ENCODE data around the gene APOH. TPM values are rescaled to one million over a fixed set of nuclear protein-coding genes. Genes with fewer than 3 reads are reported as not detected.

Gene APOH
- total and polyA plus RNA-seq, 4 donors, result 0.39 to 15.4 (median 4.8) TPM

GRCh38 chr17:66207936-66208335, 21.3 kb downstream of the APOH start:
- no peak overlapping the region for H3K4me3 ChIP-seq
- no peaks in the 10 kb centered on the region for H3K27me3 ChIP-seq (ENCODE audit: control insufficient read depth in 3 of 3, insufficient read depth in 3 of 3, low read length in 2 of 3)
- no peaks in the 10 kb centered on the region for H3K4me1 ChIP-seq (ENCODE audit: control insufficient read depth in 5 of 5, insufficient read depth in 5 of 5, low read length in 5 of 5)
- DNase-seq, result no peak
- H3K9me3 ChIP-seq (ENCODE audit: control insufficient read depth in 4 of 4, insufficient read depth in 3 of 4, low read length in 3 of 4), result no peaks in the 10 kb centered on the region
- H3K9ac ChIP-seq (ENCODE audit: insufficient read depth in 1 of 2, low read length in 2 of 2), result no peak overlapping the region
- ATAC-seq (ENCODE audit: insufficient read depth, low FRiP score), result no peak
- TF ChIP-seq CTCF (IDR thresholded peaks at IDR 0.05; ENCODE audit: control extremely low read depth, extremely low read depth), result no peak
- H3K27ac ChIP-seq (ENCODE audit: low read depth in 1 of 2, low read length in 1 of 2), result no peak overlapping the region
- H3K36me3 ChIP-seq (ENCODE audit: control insufficient read depth in 4 of 4, insufficient read depth in 4 of 4, low read length in 4 of 4), result no peaks in the 10 kb centered on the region

- ATAC-seq (ENCODE audit: insufficient read depth, low FRiP score) (no peak), DNase-seq (no peak)
- no peak for TF ChIP-seq CTCF (IDR thresholded peaks at IDR 0.05; ENCODE audit: control extremely low read depth, extremely low read depth)
- Histone ChIP-seq H3K4me1 (ENCODE audit: control insufficient read depth in 5 of 5, insufficient read depth in 5 of 5, low read length in 5 of 5) (peaks cover 0 to 5% (median 0%) of the 10 kb centered on the region in 5 donors), H3K4me3 (no peak overlapping the region), H3K27ac (ENCODE audit: low read depth in 1 of 2, low read length in 1 of 2) (no peak overlapping the region), H3K9ac (ENCODE audit: insufficient read depth in 1 of 2, low read length in 2 of 2) (no peak overlapping the region), H3K27me3 (ENCODE audit: control insufficient read depth in 3 of 3, insufficient read depth in 3 of 3, low read length in 2 of 3) (no peaks in the 10 kb centered on the region), H3K36me3 (ENCODE audit: control insufficient read depth in 4 of 4, insufficient read depth in 4 of 4, low read length in 4 of 4) (no peaks in the 10 kb centered on the region), H3K9me3 (ENCODE audit: control insufficient read depth in 4 of 4, insufficient read depth in 3 of 4, low read length in 3 of 4) (no peaks in the 10 kb centered on the region)
- WGBS, 2 donors, result 88 to 92% methylated on average over 8 of the region's 8 CpGs
These were observed 25.8 kb downstream of the APOH start for GRCh38 chr17:66203274-66204015.

GRCh38 chr17:66200685-66201092, 28.5 kb downstream of the APOH start:
- peaks cover 0 to 5% (median 0%) of the 10 kb centered on the region in 5 donors for H3K4me1 ChIP-seq (ENCODE audit: control insufficient read depth in 5 of 5, insufficient read depth in 5 of 5, low read length in 5 of 5)
- H3K9ac ChIP-seq (ENCODE audit: insufficient read depth in 1 of 2, low read length in 2 of 2), result no peak overlapping the region
- DNase-seq (peak; percentile 77 to 90 (median 84)), ATAC-seq (ENCODE audit: insufficient read depth, low FRiP score) (no peak)
- H3K27me3 ChIP-seq (ENCODE audit: control insufficient read depth in 3 of 3, insufficient read depth in 3 of 3, low read length in 2 of 3), result no peaks in the 10 kb centered on the region
- H3K27ac ChIP-seq (ENCODE audit: low read depth in 1 of 2, low read length in 1 of 2), result no peak overlapping the region
- 2 to 5% methylated on average over 3 of the region's 3 CpGs for WGBS, 2 donors
- H3K4me3 ChIP-seq, result no peak overlapping the region
- H3K36me3 ChIP-seq (ENCODE audit: control insufficient read depth in 4 of 4, insufficient read depth in 4 of 4, low read length in 4 of 4), result no peaks in the 10 kb centered on the region
- no peaks in the 10 kb centered on the region for H3K9me3 ChIP-seq (ENCODE audit: control insufficient read depth in 4 of 4, insufficient read depth in 3 of 4, low read length in 3 of 4)
- peak; percentile 32 for TF ChIP-seq CTCF (IDR thresholded peaks at IDR 0.05; ENCODE audit: control extremely low read depth, extremely low read depth)

- ATAC-seq (ENCODE audit: insufficient read depth, low FRiP score), result no peak
- 95 to 96% methylated on average over 8 of the region's 8 CpGs for WGBS, 2 donors
- peaks cover 0 to 5% (median 0%) of the 10 kb centered on the region in 5 donors for H3K4me1 ChIP-seq (ENCODE audit: control insufficient read depth in 5 of 5, insufficient read depth in 5 of 5, low read length in 5 of 5)
- H3K27me3 ChIP-seq (ENCODE audit: control insufficient read depth in 3 of 3, insufficient read depth in 3 of 3, low read length in 2 of 3), result no peaks in the 10 kb centered on the region
- H3K4me3 ChIP-seq, result no peak overlapping the region
- no peak overlapping the region for H3K27ac ChIP-seq (ENCODE audit: low read depth in 1 of 2, low read length in 1 of 2)
- no peak for DNase-seq
- H3K9ac ChIP-seq (ENCODE audit: insufficient read depth in 1 of 2, low read length in 2 of 2), result no peak overlapping the region
- no peak for TF ChIP-seq CTCF (IDR thresholded peaks at IDR 0.05; ENCODE audit: control extremely low read depth, extremely low read depth)
- H3K9me3 ChIP-seq (ENCODE audit: control insufficient read depth in 4 of 4, insufficient read depth in 3 of 4, low read length in 3 of 4), result no peaks in the 10 kb centered on the region
- H3K36me3 ChIP-seq (ENCODE audit: control insufficient read depth in 4 of 4, insufficient read depth in 4 of 4, low read length in 4 of 4), result no peaks in the 10 kb centered on the region
These were observed 31.0 kb downstream of the APOH start for GRCh38 chr17:66198242-66198641.
